Loucy (cell line): ENCODE results near the gene PCSK9.

Experiments used
- H2AFZ ChIP-seq: fragments of 200-600 bp; sonication (generic); 2 replicates; pipeline ENCODE4 v1.6.0; 2016; ENCODE audit warnings: antibody characterized with exemption, mild to moderate bottlenecking, low read length, moderate library complexity
- H3F3A ChIP-seq: fragments of 200-600 bp; 2 replicates; pipeline ENCODE4 v1.6.0; 2016; ENCODE audit warnings: antibody characterized with exemption, low read depth, mild to moderate bottlenecking
- H3K27me3 ChIP-seq: fragments of 200-600 bp; sonication (generic); 2 replicates; pipeline ENCODE4 v1.6.1; 2014; ENCODE audit warnings: low read length, mild to moderate bottlenecking; ENCODE audit not compliant: insufficient read depth, poor library complexity, severe bottlenecking
- H3K36me3 ChIP-seq: fragments of 200-600 bp; sonication (generic); 2 replicates; pipeline ENCODE4 v1.6.1; 2016; ENCODE audit warnings: low read length; ENCODE audit not compliant: insufficient read depth
- H3K4me1 ChIP-seq: fragments of 200-600 bp; sonication (generic); 2 replicates; pipeline ENCODE4 v1.5.1; 2014; ENCODE audit warnings: low read length, mild to moderate bottlenecking; ENCODE audit not compliant: insufficient read depth, poor library complexity, severe bottlenecking
- H3K4me2 ChIP-seq: fragments of 200-600 bp; sonication (generic); 2 replicates; pipeline ENCODE4 v1.6.0; 2014; ENCODE audit warnings: antibody characterized with exemption, low read length, low read depth, mild to moderate bottlenecking; ENCODE audit not compliant: poor library complexity, severe bottlenecking
- H3K4me3 ChIP-seq: fragments of 200-600 bp; sonication (generic); 2 replicates; pipeline ENCODE4 v1.5.1; 2014; ENCODE audit warnings: low read length, mild to moderate bottlenecking, mixed read lengths; ENCODE audit not compliant: poor library complexity, severe bottlenecking
- H3K79me2 ChIP-seq: fragments of 200-600 bp; sonication (generic); 2 replicates; pipeline ENCODE4 v1.6.1; 2014; ENCODE audit warnings: low read length; ENCODE audit not compliant: insufficient read depth
- H3K9ac ChIP-seq: fragments of 200-600 bp; sonication (generic); 2 replicates; pipeline ENCODE4 v1.6.0; 2014; ENCODE audit warnings: mild to moderate bottlenecking, low read depth, low read length, moderate library complexity; ENCODE audit not compliant: poor library complexity, severe bottlenecking
- H3K9me2 ChIP-seq: fragments of 200-600 bp; sonication (generic); replicated peaks from 2 replicates; pipeline ENCODE4 v1.6.1; 2016; ENCODE audit warnings: low read depth, low read length, mixed read lengths
- H3K9me3 ChIP-seq: fragments of 200-600 bp; sonication (generic); 2 replicates; pipeline ENCODE4 v1.6.1; 2014; ENCODE audit warnings: mild to moderate bottlenecking, antibody characterized with exemption, low read length, low read depth; ENCODE audit not compliant: insufficient read depth
- H4K20me1 ChIP-seq: fragments of 200-600 bp; sonication (generic); 2 replicates; pipeline ENCODE4 v1.6.0; 2014; ENCODE audit warnings: antibody characterized with exemption, low read length, mild to moderate bottlenecking; ENCODE audit not compliant: insufficient read depth, poor library complexity, severe bottlenecking
- EZH2phosphoT487 ChIP-seq: fragments of 200-600 bp; IDR thresholded peaks from 2 replicates; pipeline ENCODE4 v1.6.1; 2018; ENCODE audit warnings: antibody characterized with exemption, mild to moderate bottlenecking, moderate library complexity, borderline replicate concordance
- TF ChIP-seq, protein P1 (sequence below): fragments of 200-600 bp; sonication (generic); conservative IDR thresholded peaks from 2 replicates; pipeline ENCODE4 v1.5.1; 2014; ENCODE audit warnings: mild to moderate bottlenecking, antibody characterized with exemption, low read length

The PCSK9 gene

DNA sequence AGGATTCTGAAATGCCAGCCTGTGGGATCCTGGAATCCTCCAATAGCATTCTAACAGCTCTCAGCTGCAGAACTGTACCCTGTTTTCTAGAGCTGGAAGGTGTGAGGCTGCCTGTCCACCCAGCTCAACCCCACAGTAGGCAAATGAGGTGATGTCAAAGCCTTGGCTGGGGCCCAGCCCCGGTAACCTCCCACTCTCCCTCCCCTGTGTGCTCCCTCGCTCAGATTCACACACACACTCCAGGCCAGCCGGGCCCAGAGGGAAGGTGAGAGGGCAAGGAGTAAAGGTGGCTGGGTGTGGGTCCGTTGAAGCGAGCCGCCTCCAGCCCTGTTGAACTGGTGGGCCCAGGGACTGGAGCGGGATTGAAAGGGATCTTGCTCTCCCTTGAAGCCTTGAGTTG is 40.7 kb upstream of the PCSK9 start, which contains the start of gene BSND:
BSND (plus strand) TSS at position 257 of the 400 bp plus-strand sequence. CDS start 254 bp downstream, outside the sequence.
- no peak within 1 kb of the TSS for H3K4me3 ChIP-seq
- no peak within 1 kb of the TSS for H3K9ac ChIP-seq
- no peaks in the 10 kb centered on the region for H3K27me3 ChIP-seq
- H3K36me3 ChIP-seq = no peaks in the 10 kb centered on the region
- H3K9me2 ChIP-seq = no peaks in the 10 kb centered on the region
- no peak within 1 kb of the TSS for H3K4me2 ChIP-seq
- H3K79me2 ChIP-seq = no peaks in the 10 kb centered on the region
- no peaks in the 10 kb centered on the region for H3F3A ChIP-seq
- no peak for TF ChIP-seq EZH2phosphoT487
- TF ChIP-seq, protein P1, sequence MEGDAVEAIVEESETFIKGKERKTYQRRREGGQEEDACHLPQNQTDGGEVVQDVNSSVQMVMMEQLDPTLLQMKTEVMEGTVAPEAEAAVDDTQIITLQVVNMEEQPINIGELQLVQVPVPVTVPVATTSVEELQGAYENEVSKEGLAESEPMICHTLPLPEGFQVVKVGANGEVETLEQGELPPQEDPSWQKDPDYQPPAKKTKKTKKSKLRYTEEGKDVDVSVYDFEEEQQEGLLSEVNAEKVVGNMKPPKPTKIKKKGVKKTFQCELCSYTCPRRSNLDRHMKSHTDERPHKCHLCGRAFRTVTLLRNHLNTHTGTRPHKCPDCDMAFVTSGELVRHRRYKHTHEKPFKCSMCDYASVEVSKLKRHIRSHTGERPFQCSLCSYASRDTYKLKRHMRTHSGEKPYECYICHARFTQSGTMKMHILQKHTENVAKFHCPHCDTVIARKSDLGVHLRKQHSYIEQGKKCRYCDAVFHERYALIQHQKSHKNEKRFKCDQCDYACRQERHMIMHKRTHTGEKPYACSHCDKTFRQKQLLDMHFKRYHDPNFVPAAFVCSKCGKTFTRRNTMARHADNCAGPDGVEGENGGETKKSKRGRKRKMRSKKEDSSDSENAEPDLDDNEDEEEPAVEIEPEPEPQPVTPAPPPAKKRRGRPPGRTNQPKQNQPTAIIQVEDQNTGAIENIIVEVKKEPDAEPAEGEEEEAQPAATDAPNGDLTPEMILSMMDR = no peak
- no peaks in the 10 kb centered on the region for H3K4me1 ChIP-seq
- H2AFZ ChIP-seq = no peak within 1 kb of the TSS
- no peaks in the 10 kb centered on the region for H3K9me3 ChIP-seq
- no peaks in the 10 kb centered on the region for H4K20me1 ChIP-seq

DNA sequence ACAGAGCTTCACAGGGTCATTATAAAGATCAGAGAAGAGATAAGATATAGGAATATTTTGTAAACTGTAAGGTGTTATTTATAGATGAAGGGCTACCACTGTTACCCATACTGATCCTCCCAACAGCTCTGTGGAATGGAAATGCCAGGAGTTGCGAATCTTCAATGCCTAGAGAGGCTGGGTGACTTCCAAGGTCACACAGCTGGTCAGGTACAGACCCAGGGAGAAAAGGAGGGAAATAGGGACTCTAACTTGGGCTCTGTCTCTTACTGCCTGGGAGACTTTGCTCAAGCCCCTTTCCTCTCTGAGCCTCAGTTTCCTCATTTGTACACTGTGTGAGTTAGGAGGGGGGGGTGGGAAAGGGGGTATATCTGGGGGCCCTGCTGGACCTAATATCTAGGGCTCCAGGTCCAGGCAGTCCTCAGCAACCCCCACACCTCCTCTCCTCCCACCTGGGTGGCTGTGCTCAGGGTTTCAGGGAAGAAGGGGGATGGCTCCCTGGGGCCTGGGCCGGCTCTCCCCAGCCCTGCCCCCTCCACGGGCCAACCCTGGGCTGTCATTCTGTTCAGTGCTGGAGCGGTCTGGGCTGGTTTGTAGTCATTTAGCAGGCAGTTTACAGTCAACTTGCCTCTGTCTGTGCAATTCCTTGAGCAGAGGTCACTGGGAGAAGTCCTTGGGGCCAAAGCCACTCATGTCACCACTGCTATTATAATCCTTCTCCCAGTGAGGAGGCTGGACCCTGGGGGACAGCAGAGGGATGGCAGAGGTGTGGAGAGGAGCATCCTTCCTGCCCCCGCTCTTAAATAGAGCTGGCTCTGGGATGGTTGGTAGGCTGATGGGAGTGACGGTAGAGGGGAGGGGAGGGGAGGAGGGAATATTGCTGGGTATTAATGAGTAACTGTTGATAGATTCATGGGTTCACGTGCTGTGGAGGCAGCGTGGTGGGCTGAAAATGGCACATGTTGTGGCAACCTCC is 39.0 kb upstream of the PCSK9 start:
- TF ChIP-seq, protein P1 = no peak
- TF ChIP-seq EZH2phosphoT487 = no peak
- H3K79me2 ChIP-seq = no peaks in the 10 kb centered on the region
- H3K9me2 ChIP-seq = no peaks in the 10 kb centered on the region
- no peak overlapping the region for H3K4me2 ChIP-seq
- H3F3A ChIP-seq = no peaks in the 10 kb centered on the region
- no peaks in the 10 kb centered on the region for H4K20me1 ChIP-seq
- H3K9ac ChIP-seq = no peak overlapping the region
- no peaks in the 10 kb centered on the region for H3K4me1 ChIP-seq
- no peaks in the 10 kb centered on the region for H3K27me3 ChIP-seq
- no peak overlapping the region for H3K4me3 ChIP-seq
- H3K36me3 ChIP-seq = no peaks in the 10 kb centered on the region
- H3K9me3 ChIP-seq = no peaks in the 10 kb centered on the region
- no peak overlapping the region for H2AFZ ChIP-seq

DNA sequence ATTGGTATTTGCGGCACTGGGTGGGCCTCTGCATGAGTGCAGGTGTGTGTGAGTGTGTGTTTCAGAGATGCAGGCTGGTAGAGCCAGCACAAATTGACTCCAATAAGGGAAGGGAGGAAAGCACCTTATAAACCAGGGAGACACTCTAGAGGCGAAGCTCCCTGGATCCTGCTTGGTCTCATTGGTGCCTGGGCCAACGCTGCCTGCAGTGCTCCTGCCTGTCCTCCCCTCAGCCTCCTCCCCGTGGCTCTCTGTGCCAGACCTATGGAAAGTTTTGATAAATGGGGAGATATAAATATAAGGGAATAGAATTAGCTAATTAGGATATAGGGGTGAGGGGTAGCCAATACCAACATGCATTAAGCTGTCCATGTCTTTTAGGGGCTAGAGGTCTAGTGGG is 38.0 kb upstream of the PCSK9 start:
- Histone ChIP-seq H3K79me2 (no peaks in the 10 kb centered on the region), H2AFZ (no peak overlapping the region), H3F3A (no peaks in the 10 kb centered on the region), H3K4me1 (no peaks in the 10 kb centered on the region), H4K20me1 (no peaks in the 10 kb centered on the region), H3K9ac (no peak overlapping the region), H3K9me2 (no peaks in the 10 kb centered on the region), H3K4me3 (no peak overlapping the region), H3K36me3 (no peaks in the 10 kb centered on the region), H3K9me3 (no peaks in the 10 kb centered on the region), H3K4me2 (no peak overlapping the region), H3K27me3 (no peaks in the 10 kb centered on the region)
- TF ChIP-seq, protein P1 = no peak
- no peak for TF ChIP-seq EZH2phosphoT487
